Hematopoietic multipotent progenitor cell treated with erythropoietin and hydrocortisone succinate and interleukin-3 and kit ligand, for 6 days (in vitro differentiated cells): ENCODE results near the gene EDDM3A.

Source experiments
- DNase-seq: peaks from one replicate; pipeline ENCODE4 v3.0.0-alpha.2; 2015

Gene EDDM3A

GRCh38 chr14:20790464-20791116 lies 44.9 kb downstream of the EDDM3A start:
- DNase-seq = no peak

- DNase-seq = no peak
These were observed 45.5 kb downstream of the EDDM3A start for GRCh38 chr14:20791187-20791586.

GRCh38 chr14:20791597-20791996 lies 45.9 kb downstream of the EDDM3A start:
- no peak for DNase-seq

GRCh38 chr14:20792556-20792955 lies 46.9 kb downstream of the EDDM3A start:
- DNase-seq = no peak

- DNase-seq = peak; percentile 79
These were observed 49.1 kb downstream of the EDDM3A start for GRCh38 chr14:20794644-20795369.

- no peak for DNase-seq
These were observed 51.5 kb downstream of the EDDM3A start for GRCh38 chr14:20797164-20797563.
